Brain microvascular endothelial cell (primary cell): ENCODE measurements around the gene CALB2.

Experiments
- DNase-seq: peaks from one replicate; pipeline ENCODE4 v3.0.0-alpha.2; 2020
- H3K27ac ChIP-seq: fragments of 250-450 bp; sonication (Bioruptor Pico); 2 replicates; pipeline ENCODE4 v1.5.1; 2020; ENCODE audit warnings: mild to moderate bottlenecking, moderate library complexity
- H3K27me3 ChIP-seq: fragments of 250-450 bp; sonication (Bioruptor Pico); replicated peaks from 2 replicates; pipeline ENCODE4 v1.5.1; 2020; ENCODE audit warnings: mild to moderate bottlenecking
- H3K36me3 ChIP-seq: fragments of 250-450 bp; sonication (Bioruptor Pico); replicated peaks from 2 replicates; pipeline ENCODE4 v1.5.1; 2020; ENCODE audit warnings: mild to moderate bottlenecking
- H3K4me3 ChIP-seq: 2 replicates; pipeline ENCODE4 v1.5.1; 2011; ENCODE audit warnings: low read depth, mild to moderate bottlenecking, control low read depth, low read length, moderate library complexity
- CTCF ChIP-seq: IDR thresholded peaks from 2 replicates; pipeline ENCODE4 v1.5.1; 2011; ENCODE audit warnings: low read depth, mild to moderate bottlenecking, moderate library complexity, low read length, control low read depth, inconsistent platforms; ENCODE audit errors: missing control alignments
- in situ Hi-C: cut with HindIII; loops from 2 replicates; pipeline ENCODE4 v1.10.0; 2017; ENCODE audit warnings: low sequenced_read_pairs, low pct_ligation_motif_present

The CALB2 gene

GRCh38 chr16:71348262-71349085, 10.0 kb upstream of the CALB2 start:
- no peaks in the 10 kb centered on the region for H3K36me3 ChIP-seq
- H3K27me3 ChIP-seq = no peaks in the 10 kb centered on the region
- in situ Hi-C loops = no loop called here
- DNase-seq = no peak
- no peak overlapping the region for H3K4me3 ChIP-seq
- H3K27ac ChIP-seq = no peak overlapping the region
- TF ChIP-seq CTCF = no peak

DNA sequence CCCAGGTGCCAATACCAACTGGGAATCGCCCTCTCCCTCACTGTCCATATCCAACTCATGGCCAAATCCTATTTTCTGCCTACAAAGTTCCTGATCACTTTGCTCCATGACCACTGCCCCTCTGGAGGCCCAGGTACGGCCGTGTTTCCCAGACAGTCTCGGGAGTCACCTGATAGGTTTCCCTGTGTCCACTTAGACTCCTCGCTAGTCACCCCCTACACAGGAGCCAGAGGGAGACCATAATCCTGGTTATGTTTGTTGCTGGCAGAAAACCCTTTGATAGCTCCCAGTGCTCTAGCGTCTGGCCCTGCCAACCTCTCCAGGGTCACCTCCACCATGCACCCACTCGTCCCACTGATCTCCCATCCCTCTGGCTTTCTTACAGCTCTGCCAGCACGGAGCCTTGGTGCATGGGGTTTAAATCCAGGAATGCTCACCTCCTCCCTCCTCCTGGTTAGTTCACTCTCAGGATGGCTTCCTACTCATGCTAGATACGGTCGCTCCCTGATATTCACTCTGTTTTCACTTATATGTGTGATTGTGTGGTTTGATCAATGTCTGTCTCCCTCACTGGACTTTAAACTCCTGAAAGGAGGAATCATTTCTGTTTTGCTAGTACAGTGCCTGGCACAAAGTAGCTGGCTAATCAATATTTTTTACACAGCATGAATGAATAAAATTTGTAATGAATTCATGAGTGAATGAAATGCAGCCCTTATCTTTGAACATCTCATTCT, 7.5 kb upstream of the CALB2 start:
- in situ Hi-C loops = no loop called here
- Histone ChIP-seq H3K36me3 (no peaks in the 10 kb centered on the region), H3K27me3 (no peaks in the 10 kb centered on the region), H3K4me3 (no peak overlapping the region), H3K27ac (no peak overlapping the region)
- DNase-seq = no peak
- TF ChIP-seq CTCF = no peak

- in situ Hi-C loops = no loop called here
- DNase-seq = no peak
- H3K27ac ChIP-seq = no peak overlapping the region
- H3K27me3 ChIP-seq = no peaks in the 10 kb centered on the region
- H3K4me3 ChIP-seq = no peak overlapping the region
- TF ChIP-seq CTCF = no peak
- H3K36me3 ChIP-seq = no peaks in the 10 kb centered on the region
These were observed 7.0 kb upstream of the CALB2 start for GRCh38 chr16:71351558-71351901.

GRCh38 chr16:71352466-71352865, 6.1 kb upstream of the CALB2 start:
- Histone ChIP-seq H3K27me3 (no peaks in the 10 kb centered on the region), H3K4me3 (no peak overlapping the region), H3K27ac (no peak overlapping the region), H3K36me3 (no peaks in the 10 kb centered on the region)
- in situ Hi-C loops = no loop called here
- DNase-seq = no peak
- TF ChIP-seq CTCF = no peak

- Histone ChIP-seq H3K27me3 (no peaks in the 10 kb centered on the region), H3K4me3 (no peak overlapping the region), H3K36me3 (no peaks in the 10 kb centered on the region), H3K27ac (no peak overlapping the region)
- no peak for TF ChIP-seq CTCF
- in situ Hi-C loops = no loop called here
- DNase-seq = no peak
These were observed 5.5 kb upstream of the CALB2 start for GRCh38 chr16:71352963-71353460.

DNA sequence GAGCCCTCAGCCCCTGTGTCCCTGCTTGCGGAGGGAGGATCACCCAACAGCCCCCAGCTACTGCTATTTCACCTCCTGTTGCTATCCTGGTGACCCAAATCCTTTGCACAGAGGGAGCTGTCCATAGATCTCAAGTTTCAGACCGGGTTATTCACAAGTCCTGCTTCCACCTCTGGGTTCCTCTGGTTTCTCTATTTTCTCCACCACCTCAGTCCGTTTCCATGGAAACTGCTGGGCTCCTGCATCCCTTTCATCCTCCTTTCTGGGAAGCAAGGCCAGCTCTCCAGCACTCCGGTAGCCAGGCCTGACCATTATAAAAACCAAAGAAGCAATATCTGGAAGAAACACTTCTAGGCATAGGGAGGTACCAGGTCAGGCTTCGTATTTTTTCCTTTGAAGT, 4.8 kb upstream of the CALB2 start:
- no peaks in the 10 kb centered on the region for H3K36me3 ChIP-seq
- in situ Hi-C loops = no loop called here
- H3K4me3 ChIP-seq = no peak overlapping the region
- H3K27ac ChIP-seq = no peak overlapping the region
- no peak for DNase-seq
- TF ChIP-seq CTCF = no peak
- H3K27me3 ChIP-seq = no peaks in the 10 kb centered on the region
